SK-N-SH (cell line): ENCODE results near the gene TSPAN31. TPM values are rescaled to one million over a fixed set of nuclear protein-coding genes. Genes with fewer than 3 reads are reported as not detected.

Source experiments
- CTCF ChIA-PET: fragments of 300-600, 350-600 bp; formaldehyde crosslinking; extraction: SDS; loops from one replicate; lab custom pipeline; 2021; lab: Yijun Ruan, JAX
- POLR2A ChIA-PET: fragments of 350-600 bp; sonication (Branson Sonifier 250); formaldehyde crosslinking; extraction: SDS; loops from one replicate; lab custom pipeline; 2020; ENCODE audit warnings: antibody characterized with exemption, inconsistent platforms; lab: Yijun Ruan, JAX
- DNase-seq: peaks from one replicate; pipeline ENCODE4 v3.0.0; 2012
- H2AFZ ChIP-seq: fragments of 200-600 bp; sonication (generic); 2 replicates; pipeline ENCODE4 v1.8.1; 2016; ENCODE audit warnings: antibody characterized with exemption, mild to moderate bottlenecking, low read depth
- H3F3A ChIP-seq: fragments of 200-600 bp; sonication (generic); replicated peaks from 2 replicates; pipeline ENCODE3; 2016; ENCODE audit warnings: antibody characterized with exemption, mild to moderate bottlenecking; ENCODE audit not compliant: insufficient read depth
- H3K27ac ChIP-seq, 2 experiments: fragments of 200-500 bp in 1 of 2; fragments of 200-600 bp in 1 of 2; sonication (Bioruptor generic) in 1 of 2; sonication (generic), shearing (Covaris generic) in 1 of 2; 2 replicates each; pipeline versions ENCODE4 v1.5.1 to v1.6.1; 2014 to 2016; ENCODE audit warnings: low read depth in 2 of 2, inconsistent platforms in 1 of 2, low read length in 1 of 2, mild to moderate bottlenecking in 1 of 2, mixed read lengths in 1 of 2
- H3K27me3 ChIP-seq: fragments of 200-600 bp; sonication (generic), shearing (Covaris generic); 2 replicates; pipeline ENCODE4 v1.6.1; 2016; ENCODE audit warnings: mixed run types; ENCODE audit not compliant: insufficient read depth
- H3K36me3 ChIP-seq, 2 experiments: fragments of 200-500 bp in 1 of 2; fragments of 200-600 bp in 1 of 2; sonication (Bioruptor generic) in 1 of 2; sonication (generic) in 1 of 2; replicated peaks in 1 of 2; 2 replicates each; pipeline versions ENCODE3 to v1.5.1; 2014 to 2016; ENCODE audit warnings: low read length in 1 of 2, mild to moderate bottlenecking in 1 of 2; ENCODE audit not compliant: insufficient read depth in 2 of 2, control insufficient read depth in 1 of 2
- H3K4me1 ChIP-seq, 2 experiments: fragments of 200-500 bp in 1 of 2; fragments of 200-600 bp in 1 of 2; sonication (Bioruptor generic) in 1 of 2; sonication (generic), shearing (Covaris generic) in 1 of 2; 2 replicates each; pipeline versions ENCODE4 v1.5.1 to v1.6.1; 2014 to 2016; ENCODE audit warnings: low read depth in 1 of 2, low read length in 1 of 2, mixed run types in 1 of 2; ENCODE audit not compliant: insufficient read depth in 2 of 2, control insufficient read depth in 1 of 2
- H3K4me2 ChIP-seq: fragments of 200-600 bp; sonication (generic), shearing (Covaris generic); 2 replicates; pipeline ENCODE4 v1.6.1; 2017; ENCODE audit warnings: mixed run types
- H3K4me3 ChIP-seq, 2 experiments: fragments of 200-500 bp in 1 of 2; fragments of 200-600 bp in 1 of 2; sonication (Bioruptor generic) in 1 of 2; sonication (generic), shearing (Covaris generic) in 1 of 2; 2 replicates each; pipeline versions ENCODE4 v1.5.1 to v1.8.1; 2014 to 2016; ENCODE audit warnings: low read depth in 2 of 2, inconsistent platforms in 1 of 2, low read length in 1 of 2, mild to moderate bottlenecking in 1 of 2, mixed read lengths in 1 of 2, moderate library complexity in 1 of 2
- H3K79me2 ChIP-seq: fragments of 200-600 bp; sonication (generic); 2 replicates; pipeline ENCODE4 v1.8.1; 2017; ENCODE audit warnings: mild to moderate bottlenecking; ENCODE audit not compliant: insufficient read depth
- H3K9ac ChIP-seq: fragments of 200-600 bp; sonication (generic); 2 replicates; pipeline ENCODE4 v1.6.1; 2017; ENCODE audit warnings: mixed run types
- H3K9me2 ChIP-seq: fragments of 200-600 bp; sonication (generic); 2 replicates; pipeline ENCODE4 v1.6.1; 2017; ENCODE audit warnings: mixed run types
- H3K9me3 ChIP-seq: fragments of 200-600 bp; sonication (generic); 2 replicates; pipeline ENCODE4 v1.6.1; 2017; ENCODE audit warnings: mixed run types, mild to moderate bottlenecking, moderate library complexity
- H4K20me1 ChIP-seq: fragments of 200-600 bp; sonication (generic); 2 replicates; pipeline ENCODE4 v1.6.1; 2017; ENCODE audit warnings: mild to moderate bottlenecking, mixed run types; ENCODE audit not compliant: insufficient read depth
- CTCF ChIP-seq: fragments of 200-600 bp; sonication (generic); IDR thresholded peaks from 2 replicates; pipeline ENCODE4 v1.6.1; 2017; ENCODE audit warnings: antibody characterized with exemption, mild to moderate bottlenecking, moderate library complexity
- FOSL2 ChIP-seq: IDR thresholded peaks from 2 replicates; pipeline ENCODE4 v1.4.0; 2012; ENCODE audit warnings: low read depth, mild to moderate bottlenecking, moderate library complexity, borderline replicate concordance
- FOXJ3 ChIP-seq: sonication (generic); formaldehyde crosslinking; IDR thresholded peaks from 2 replicates; pipeline ENCODE4 v1.5.1; 2020; ENCODE audit warnings: mild to moderate bottlenecking, missing genetic modification reagents
- FOXM1 ChIP-seq: IDR thresholded peaks from 2 replicates; pipeline ENCODE4 v1.4.0; 2012; ENCODE audit warnings: low read depth, mild to moderate bottlenecking
- MAX ChIP-seq: IDR thresholded peaks from 2 replicates; pipeline ENCODE4 v1.4.0; 2012; ENCODE audit warnings: low read depth
- NFIC ChIP-seq: IDR thresholded peaks from 2 replicates; pipeline ENCODE4 v1.4.0; 2012; ENCODE audit warnings: borderline replicate concordance
- NRF1 ChIP-seq: IDR thresholded peaks from 2 replicates; pipeline ENCODE4 v1.6.1; 2012; ENCODE audit warnings: low read depth, mild to moderate bottlenecking, low read length
- POLR2AphosphoS5 ChIP-seq: IDR thresholded peaks from 2 replicates; pipeline ENCODE4 v1.6.1; 2012; ENCODE audit warnings: low read depth, low read length
- RAD21 ChIP-seq: IDR thresholded peaks from 2 replicates; pipeline ENCODE4 v1.6.1; 2012; ENCODE audit warnings: mild to moderate bottlenecking, low read length
- RCOR1 ChIP-seq: fragments of 150-350 bp; IDR thresholded peaks from 2 replicates; pipeline ENCODE4 v1.6.1; 2017; ENCODE audit warnings: antibody characterized with exemption, low read length
- RFX5 ChIP-seq: IDR thresholded peaks from 2 replicates; pipeline ENCODE4 v1.6.1; 2012; ENCODE audit warnings: mild to moderate bottlenecking, improper control_type of control experiment, low read length
- TAF1 ChIP-seq: IDR thresholded peaks from 2 replicates; pipeline ENCODE4 v1.6.1; 2012; ENCODE audit warnings: low read depth, mild to moderate bottlenecking, low read length, moderate library complexity, borderline replicate concordance
- WGBS: methylation state at CpG from one replicate; pipeline ENCODE4 v1.1.6; 2017; ENCODE audit warnings: low lambda C conversion rate; 5-methylcytosine and 5-hydroxymethylcytosine counted together
- polyA plus RNA-seq, 3 experiments: library from polyadenylated mRNA; depleted of rRNA; stranded (reverse); fragments of >200 nt; gene quantifications; 2 replicates each; pipeline ENCODE4 v1.2.3, GENCODE V29; 2012

The TSPAN31 gene
- polyA plus RNA-seq, 1 of the 3 experiments (the other 2 are of a cell fraction), result 36.8 TPM

GRCh38 chr12:57775044-57775443 is 30.2 kb downstream of the TSPAN31 start:
- CTCF ChIA-PET, result interaction anchor here (1.2 to 2.3 kb wide), 2 partner anchors 18 to 19 kb away, joined by 3 to 7 read pairs; no protein-coding TSS in a partner anchor
- Histone ChIP-seq H3K4me3 (no peak overlapping the region), H3K9ac (no peak overlapping the region), H3K4me1 (peaks cover 3 to 12% of the 10 kb centered on the region in 2 experiments; a peak in 1 of 4 replicates), H3F3A (peaks cover 3% of the 10 kb centered on the region), H3K27ac (no peak overlapping the region), H3K9me3 (no peaks in the 10 kb centered on the region), H3K4me2 (no peak overlapping the region), H3K9me2 (no peaks in the 10 kb centered on the region), H4K20me1 (no peaks in the 10 kb centered on the region), H3K36me3 (peaks cover 2 to 4% of the 10 kb centered on the region in 2 experiments), H3K27me3 (no peaks in the 10 kb centered on the region), H2AFZ (no peak overlapping the region), H3K79me2 (peaks cover 32% of the 10 kb centered on the region)
- 90% methylated on average over 3 of the region's 3 CpGs for WGBS
- POLR2A ChIA-PET, result no interaction called here
- TF ChIP-seq RAD21 (no peak), NRF1 (no peak), FOXJ3 (CRISPR knock-in tag) (no peak), MAX (no peak), NFIC (no peak), RCOR1 (no peak), TAF1 (no peak), FOSL2 (no peak), POLR2AphosphoS5 (no peak), FOXM1 (no peak)
- no peak for DNase-seq

GRCh38 chr12:57775563-57776246 is 30.9 kb downstream of the TSPAN31 start:
- no peak overlapping the region for H3K9ac ChIP-seq
- POLR2A ChIA-PET, result no interaction called here
- no peak overlapping the region for H3K4me3 ChIP-seq
- peaks cover 26% of the 10 kb centered on the region for H3K79me2 ChIP-seq
- H3K4me1 ChIP-seq, result peaks cover 3 to 11% of the 10 kb centered on the region in 2 experiments; a peak in 1 of 4 replicates
- H4K20me1 ChIP-seq, result no peaks in the 10 kb centered on the region
- 93% methylated on average over 4 of the region's 4 CpGs for WGBS
- H3F3A ChIP-seq, result peaks cover 6% of the 10 kb centered on the region
- H2AFZ ChIP-seq, result no peak overlapping the region
- no peak overlapping the region for H3K27ac ChIP-seq
- H3K9me3 ChIP-seq, result no peaks in the 10 kb centered on the region
- CTCF ChIA-PET, result interaction anchor here (0.7 to 2.3 kb wide), 4 partner anchors 19 to 145 kb away, joined by 3 to 7 read pairs (median 3); no protein-coding TSS in a partner anchor
- no peak overlapping the region for H3K4me2 ChIP-seq
- DNase-seq, result no peak
- no peaks in the 10 kb centered on the region for H3K9me2 ChIP-seq
- no peak for TF ChIP-seq RFX5
- peak; percentile 16; the same call in 1 of the 2 replicates for TF ChIP-seq CTCF
- H3K36me3 ChIP-seq, result peaks cover 7 to 8% of the 10 kb centered on the region in 2 experiments
- no peaks in the 10 kb centered on the region for H3K27me3 ChIP-seq
